Esophagus muscularis mucosa (tissue), 4 donors: ENCODE measurements around the gene SRP14.

Source experiments
- CTCF ChIP-seq, 3 experiments: fragments of 200-600 bp in 2 of 3; fragments of 450-650 bp in 1 of 3; sonication (generic) in 2 of 3; IDR thresholded peaks; one replicate each; pipeline ENCODE4 v1.5.1; 2017 to 2019; ENCODE audit warnings: antibody characterized with exemption in 3 of 3, mild to moderate bottlenecking in 2 of 3, moderate library complexity in 1 of 3
- EP300 ChIP-seq: sonication (generic); formaldehyde crosslinking; IDR thresholded peaks from one replicate; pipeline ENCODE4 v1.6.1; 2017; ENCODE audit warnings: antibody characterized with exemption
- POLR2A ChIP-seq: fragments of 450-650 bp; IDR thresholded peaks from one replicate; pipeline ENCODE4 v1.6.1; 2017; ENCODE audit warnings: antibody characterized with exemption, moderate library complexity, mild to moderate bottlenecking, low read depth
- POLR2AphosphoS5 ChIP-seq, 2 donors: sonication (generic); formaldehyde crosslinking; IDR thresholded peaks; one replicate each; pipeline ENCODE4 v1.6.1; 2017; ENCODE audit warnings: antibody characterized with exemption in 2 of 2

- TF ChIP-seq POLR2AphosphoS5 (IDR thresholded peaks at IDR 0.05) (no peak), CTCF (IDR thresholded peaks at IDR 0.05) (no peak), POLR2A (no peak), EP300 (no peak)
Observed at GRCh38 chr15:40028193-40028592, 10.8 kb downstream of the SRP14 start.
